CD4-positive, alpha-beta T cell treated with Interferon gamma for 1 hour (primary cell): ENCODE data around the gene CRYBA1.

Experiments
- DNase-seq: peaks from one replicate; pipeline ENCODE4 v3.0.0-alpha.2; 2020

Gene CRYBA1

GRCh38 chr17:29283961-29284360 lies 37.3 kb downstream of the CRYBA1 start:
- no peak for DNase-seq

- no peak for DNase-seq
Observed at GRCh38 chr17:29289852-29290251, 43.2 kb downstream of the CRYBA1 start.

- no peak for DNase-seq
Observed at GRCh38 chr17:29291163-29291752, 44.6 kb downstream of the CRYBA1 start.

- peak; percentile 62 for DNase-seq
Observed at GRCh38 chr17:29292071-29292991, 45.7 kb downstream of the CRYBA1 start.

GRCh38 chr17:29292992-29293889 lies 46.6 kb downstream of the CRYBA1 start:
- peak; percentile 42 for DNase-seq

GRCh38 chr17:29293890-29294579 lies 47.4 kb downstream of the CRYBA1 start, which contains the start of gene NUFIP2:
Gene NUFIP2, minus strand, starts transcription at chr17:29294148. Its CDS starts 89 bp downstream, at chr17:29294059.
- peak; percentile 98 for DNase-seq

- DNase-seq, result no peak
Observed at GRCh38 chr17:29294580-29294900, 47.9 kb downstream of the CRYBA1 start.

- no peak for DNase-seq
Observed at GRCh38 chr17:29295420-29295819, 48.8 kb downstream of the CRYBA1 start.

GRCh38 chr17:29299031-29299430 lies 52.4 kb downstream of the CRYBA1 start:
- DNase-seq, result no peak

GRCh38 chr17:29303386-29303785 lies 56.7 kb downstream of the CRYBA1 start:
- DNase-seq, result no peak
